ENCODE data around the gene ARID1B.

ARID1B gene

DNA sequence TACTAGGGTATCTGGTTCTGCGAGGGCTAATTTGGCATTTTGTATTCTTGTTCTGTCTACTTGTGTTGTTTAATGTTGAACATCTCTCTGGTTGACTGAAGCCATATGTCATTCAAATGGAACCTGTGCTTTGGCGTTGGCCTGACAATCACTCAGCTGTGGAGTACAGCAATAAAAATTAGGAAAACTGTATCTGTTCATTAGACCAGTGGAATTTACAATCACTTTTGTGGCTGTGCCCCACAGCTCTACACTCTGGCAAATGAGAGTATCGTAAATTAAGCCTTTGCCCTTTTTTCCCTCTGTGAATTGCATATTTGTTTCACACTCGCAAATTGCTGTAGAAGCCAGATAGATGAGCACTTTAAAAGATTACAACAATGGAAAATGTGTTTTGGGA lies 102.0 kb downstream of the ARID1B start:
- DNase-seq (ENCODE audit: low spot score), result no peak

- DNase-seq (ENCODE audit: low spot score), result no peak
Measured at GRCh38 chr6:156879591-156879990, 102.4 kb downstream of the ARID1B start.

DNA sequence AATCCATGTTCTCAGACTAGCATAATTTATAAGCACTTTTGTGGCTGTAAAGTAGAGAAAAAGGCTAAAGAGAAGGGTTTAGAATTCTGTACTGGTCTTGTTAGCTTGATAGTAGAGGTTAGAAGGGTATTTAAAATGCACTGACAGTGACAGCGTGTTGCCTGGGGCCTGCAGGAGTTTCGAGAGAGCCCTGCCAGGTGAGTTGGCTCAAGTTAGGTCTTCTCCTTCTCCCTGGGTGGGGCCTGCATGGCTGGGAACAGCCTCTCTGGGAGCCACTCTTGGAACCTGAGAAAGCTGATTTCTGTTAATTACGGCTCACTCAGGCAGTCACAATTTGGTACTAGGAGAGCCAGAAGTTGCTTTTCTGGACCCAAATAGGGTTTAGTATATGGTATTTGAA lies 103.7 kb downstream of the ARID1B start:
- DNase-seq (ENCODE audit: low spot score), result no peak

- no peak for DNase-seq (ENCODE audit: low spot score)
Measured at GRCh38 chr6:156881687-156882629, 104.8 kb downstream of the ARID1B start.

GRCh38 chr6:156883497-156884252 lies 106.5 kb downstream of the ARID1B start:
- no peak for DNase-seq (ENCODE audit: low spot score)

- no peak for DNase-seq (ENCODE audit: low spot score)
Measured at GRCh38 chr6:156884306-156884705, 107.1 kb downstream of the ARID1B start.

GRCh38 chr6:156885562-156885961 lies 108.4 kb downstream of the ARID1B start:
- no peak for DNase-seq (ENCODE audit: low spot score)

DNA sequence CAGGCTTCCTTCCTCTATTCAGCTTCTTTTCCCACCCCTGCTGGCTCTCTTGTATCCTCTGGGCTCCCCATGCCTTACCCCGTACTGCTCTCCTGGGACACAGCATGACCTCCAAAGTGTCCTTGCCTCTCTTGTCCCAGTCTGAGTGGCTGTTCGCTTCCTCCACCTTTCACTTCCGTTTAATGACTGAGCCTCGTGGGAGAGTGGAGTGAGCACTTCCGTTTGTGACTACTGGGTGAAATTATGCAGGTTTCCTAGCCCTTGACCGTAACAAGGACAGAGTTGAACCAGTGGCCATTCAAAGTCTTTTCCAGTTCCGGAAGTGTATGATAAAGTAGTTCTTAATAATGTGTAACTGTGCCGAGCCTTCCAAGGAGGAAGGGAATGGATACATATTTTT lies 109.2 kb downstream of the ARID1B start:
- no peak for DNase-seq (ENCODE audit: low spot score)

DNA sequence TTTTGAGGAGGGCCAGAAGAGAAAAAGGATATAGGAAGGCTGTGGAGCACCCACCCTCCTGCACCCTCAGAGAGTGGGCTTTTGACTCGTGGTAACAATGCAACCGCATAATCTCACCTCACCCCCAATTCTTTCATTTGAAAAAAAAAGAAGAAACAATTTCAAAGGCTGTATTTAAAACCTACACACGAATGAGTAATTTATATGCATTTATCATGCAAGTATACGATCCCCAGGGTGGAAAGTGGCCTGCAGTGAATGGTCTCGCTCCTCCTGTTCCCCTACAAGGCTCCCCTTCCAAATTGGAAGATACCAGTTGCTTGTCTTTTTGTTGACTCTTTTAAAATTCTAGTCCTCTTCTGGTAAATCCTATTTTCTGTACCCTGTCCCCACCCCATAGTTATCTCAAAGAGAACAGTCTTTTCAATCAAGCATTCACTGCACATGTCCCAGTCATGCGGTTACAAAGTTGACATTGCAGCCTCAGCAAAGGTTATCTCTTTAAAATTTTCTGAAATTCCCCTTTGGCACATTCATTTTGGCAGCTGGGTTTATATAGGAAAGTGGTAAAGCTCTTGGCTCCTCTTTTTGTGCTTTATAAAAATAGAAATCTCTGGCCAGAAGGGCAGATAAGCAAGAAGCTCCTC lies 110.6 kb downstream of the ARID1B start:
- DNase-seq (ENCODE audit: low spot score), result no peak

GRCh38 chr6:156889469-156889868 lies 112.3 kb downstream of the ARID1B start:
- no peak for DNase-seq (ENCODE audit: low spot score)

DNA sequence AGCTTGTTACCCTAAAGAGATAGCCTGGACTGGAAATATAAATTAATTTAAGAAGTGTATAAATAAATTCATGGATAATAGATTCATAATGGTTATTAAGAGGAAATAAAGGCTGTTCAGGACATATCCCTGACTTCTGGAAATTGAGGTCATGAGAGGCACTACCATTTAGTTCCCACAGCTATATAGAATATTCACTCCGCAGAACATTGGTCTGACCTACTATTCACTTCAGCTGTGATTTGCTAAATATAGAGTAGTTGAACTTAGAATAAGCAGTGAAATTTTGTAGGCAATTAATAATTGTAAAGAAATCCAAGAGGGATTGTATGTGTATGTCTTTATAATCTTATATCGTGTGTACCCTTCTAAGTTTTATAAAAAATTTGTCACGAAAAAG lies 112.8 kb downstream of the ARID1B start:
- no peak for DNase-seq (ENCODE audit: low spot score)

- DNase-seq (ENCODE audit: low spot score), result no peak
Measured at GRCh38 chr6:156890627-156891314, 113.6 kb downstream of the ARID1B start.

DNA sequence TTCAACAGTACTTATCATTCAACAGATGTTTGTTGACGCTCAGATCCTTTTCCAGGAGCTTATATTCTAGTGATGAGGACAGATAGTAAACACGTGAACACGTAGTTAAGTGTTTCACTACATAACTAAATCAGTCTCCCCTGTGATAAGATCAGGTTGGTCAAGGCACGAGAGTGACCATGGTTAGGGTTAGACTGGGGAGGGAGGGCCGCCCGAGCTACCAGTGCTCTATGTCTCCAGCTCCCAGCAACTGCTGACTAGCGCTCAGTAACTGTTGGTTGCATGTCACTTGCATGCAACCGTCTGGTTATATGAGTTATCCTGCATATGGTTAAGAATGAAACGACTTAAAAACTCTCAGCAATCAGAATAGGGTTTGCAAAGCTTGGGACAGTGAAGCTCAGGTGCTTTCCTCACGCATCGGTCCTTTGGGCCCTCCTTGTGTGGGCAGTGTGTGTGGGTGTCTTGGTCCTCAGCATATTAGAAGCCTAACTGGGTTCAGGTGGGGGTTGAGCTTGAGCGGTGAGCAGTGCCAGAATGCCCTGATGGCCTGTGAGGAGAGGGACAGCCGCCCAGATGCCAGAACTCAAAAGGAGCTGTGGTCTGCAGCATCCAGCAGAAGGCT lies 120.8 kb downstream of the ARID1B start:
- DNase-seq (ENCODE audit: low spot score), result no peak

DNA sequence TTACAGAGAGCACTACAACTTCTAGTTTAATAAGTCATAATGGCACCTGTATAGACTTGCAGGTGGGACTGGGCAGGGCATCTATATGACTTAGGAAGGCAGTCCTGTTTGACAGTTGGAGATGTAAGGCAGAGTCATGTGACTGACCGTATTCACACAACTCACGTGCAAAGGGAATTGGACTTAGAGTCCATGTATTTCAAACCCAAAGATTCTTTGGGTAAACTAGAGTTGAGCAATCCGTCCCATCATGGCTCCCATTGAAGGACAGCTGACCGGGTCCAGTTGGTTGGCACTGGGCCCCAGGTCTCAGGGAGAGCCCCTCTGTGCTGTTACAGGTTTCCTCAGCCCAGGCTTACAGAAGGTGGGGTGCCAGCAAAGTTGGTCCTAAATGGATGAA lies 121.9 kb downstream of the ARID1B start:
- DNase-seq (ENCODE audit: low spot score), result no peak

DNA sequence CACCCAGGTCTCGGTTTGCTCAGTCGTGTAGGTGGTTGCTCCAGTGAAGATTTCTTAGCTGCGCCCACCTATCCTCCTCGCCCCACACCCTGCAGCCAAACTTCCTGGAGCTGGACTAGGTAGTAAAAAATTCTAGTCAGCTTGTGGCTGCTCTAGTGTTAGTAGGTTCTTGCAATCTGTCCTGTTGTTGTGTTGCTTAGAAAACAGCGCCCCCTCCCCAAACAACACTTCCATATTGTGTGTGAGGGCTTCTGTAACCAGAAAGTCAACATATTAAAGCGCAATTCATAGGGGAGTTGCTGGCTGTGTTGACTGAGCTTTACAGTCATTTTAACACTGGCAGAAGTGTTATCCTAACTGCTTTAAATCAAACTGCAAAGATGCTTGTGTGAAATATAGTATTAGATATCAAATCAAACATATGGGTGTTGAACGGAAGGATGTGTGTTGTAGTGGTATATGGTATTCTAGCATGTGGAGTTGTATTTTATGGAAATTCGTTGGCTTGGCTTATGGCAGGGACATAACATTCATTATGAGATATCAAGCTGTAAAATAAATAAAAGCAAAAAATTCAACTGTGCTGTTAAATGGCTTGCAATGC lies 122.5 kb downstream of the ARID1B start:
- no peak for DNase-seq (ENCODE audit: low spot score)

- no peak for DNase-seq (ENCODE audit: low spot score)
Measured at GRCh38 chr6:156900292-156900691, 123.1 kb downstream of the ARID1B start.

- DNase-seq (ENCODE audit: low spot score), result no peak
Measured at GRCh38 chr6:156901309-156902019, 124.3 kb downstream of the ARID1B start.

DNA sequence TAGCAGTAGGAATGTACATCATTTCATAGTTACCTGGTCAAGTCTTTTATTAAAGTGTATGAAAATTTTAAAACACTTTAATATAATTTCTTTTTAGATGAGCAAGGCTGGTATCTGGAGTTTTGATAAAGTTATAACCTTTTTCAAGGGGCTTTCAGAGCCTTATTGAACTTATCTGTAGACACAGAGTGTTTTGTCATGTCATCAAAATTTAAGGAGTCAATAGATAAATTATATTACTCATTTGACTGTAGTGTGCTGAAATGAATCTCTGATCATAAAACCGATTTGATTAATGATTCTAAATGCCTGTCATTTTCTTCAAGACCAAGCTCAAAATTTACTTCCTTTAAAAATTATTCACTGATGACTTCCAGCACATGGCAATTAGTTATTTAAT lies 125.6 kb downstream of the ARID1B start:
- DNase-seq (ENCODE audit: low spot score), result no peak

DNA sequence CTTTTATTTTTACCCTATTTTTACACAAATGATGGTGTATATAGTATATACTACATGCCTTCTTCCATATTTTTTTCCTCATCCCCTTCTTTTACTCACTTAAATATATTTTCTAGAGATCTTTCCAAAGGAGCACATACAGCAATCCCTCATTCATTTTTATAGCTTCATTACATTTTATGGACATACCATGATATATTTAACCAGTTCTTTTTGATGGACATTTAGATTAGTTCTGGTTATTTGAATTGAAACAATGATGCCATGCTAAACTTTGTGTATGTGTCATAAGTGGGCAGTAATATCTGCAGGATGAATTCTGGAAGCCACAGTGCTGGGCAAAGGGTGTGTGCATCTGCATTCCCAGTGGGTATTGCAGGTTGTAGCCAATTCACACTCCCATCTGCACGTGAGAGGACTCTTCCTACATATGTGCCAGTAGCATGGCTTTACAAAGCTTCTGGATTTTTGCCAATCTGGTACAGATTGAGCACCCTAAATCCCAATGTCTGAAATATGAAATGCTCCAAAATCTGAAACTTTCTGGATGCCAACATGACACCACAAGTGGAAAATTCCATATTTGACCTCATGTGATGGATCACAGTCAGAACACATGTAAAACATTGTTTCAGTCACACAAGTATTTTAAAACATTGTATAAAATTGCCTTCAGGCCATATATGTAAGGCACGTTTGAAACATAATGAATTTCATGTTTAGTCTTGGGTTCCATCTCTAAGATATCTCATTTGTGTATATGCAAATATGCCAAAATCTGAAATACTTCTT lies 127.2 kb downstream of the ARID1B start:
- DNase-seq (ENCODE audit: low spot score), result no peak

GRCh38 chr6:156905801-156906200 lies 128.6 kb downstream of the ARID1B start:
- no peak for DNase-seq (ENCODE audit: low spot score)
